Thyroid gland (tissue), 4 donors: ENCODE measurements around the gene DUS1L.

ENCODE experiments used
- CTCF ChIP-seq, 6 experiments: fragments of 200-600 bp in 3 of 6; fragments of 450-650 bp in 3 of 6; sonication (generic) in 3 of 6; IDR thresholded peaks; one replicate each; pipeline ENCODE4 v1.5.1; 2016 to 2019; ENCODE audit warnings: antibody characterized with exemption in 6 of 6, mild to moderate bottlenecking in 2 of 6, inconsistent platforms in 1 of 6, moderate library complexity in 1 of 6
- POLR2A ChIP-seq, 2 donors: fragments of 450-650 bp; IDR thresholded peaks; one replicate each; pipeline ENCODE4 v1.6.1; 2017; ENCODE audit warnings: antibody characterized with exemption in 2 of 2, mild to moderate bottlenecking in 2 of 2, moderate library complexity in 1 of 2

DNA sequence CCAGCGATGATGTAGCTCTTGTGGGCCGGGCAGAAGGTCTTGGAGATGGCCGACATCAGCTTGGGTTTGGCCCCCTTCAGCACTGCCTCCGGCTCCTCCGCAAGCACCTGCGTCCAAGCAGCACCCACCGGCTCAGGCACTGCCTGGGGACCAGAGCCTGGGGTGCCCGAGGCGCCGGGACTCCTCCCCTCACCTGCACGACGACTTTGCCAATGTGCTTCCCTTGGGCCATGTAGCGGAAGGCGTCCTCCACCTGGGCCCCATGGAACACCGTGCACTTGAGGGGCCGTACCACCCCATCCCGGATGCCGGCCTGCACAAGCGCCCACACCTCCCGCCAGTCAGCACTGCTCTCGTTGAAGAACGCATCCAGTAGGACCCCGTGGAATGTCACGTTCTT, 17.4 kb upstream of the DUS1L start:
- TF ChIP-seq POLR2A (IDR thresholded peaks at IDR 0.05) (no peak), CTCF (IDR thresholded peaks at IDR 0.05) (no peak)
